HEK293T (cell line): ENCODE measurements around the gene RDH14.

Source experiments
- FOXA1 ChIP-seq: fragments of 450-650 bp; IDR thresholded peaks from 2 replicates; pipeline ENCODE4 v1.6.1; 2016; ENCODE audit warnings: mild to moderate bottlenecking
- FOXK2 ChIP-seq: fragments of 450-650 bp; IDR thresholded peaks from 2 replicates; pipeline ENCODE4 v1.6.1; 2016; ENCODE audit warnings: mild to moderate bottlenecking
- L3MBTL2 ChIP-seq: fragments of 450-650 bp; conservative IDR thresholded peaks from 2 replicates; pipeline ENCODE4 v1.6.1; 2016; ENCODE audit warnings: mild to moderate bottlenecking

- TF ChIP-seq FOXA1 (no peak), L3MBTL2 (no peak), FOXK2 (no peak)
These were observed 41.8 kb upstream of the RDH14 start for GRCh38 chr2:18602298-18602697.
